IMR-90 (cell line): ENCODE results near the gene TMEM45A. TPM values are rescaled to one million over a fixed set of nuclear protein-coding genes. Genes with fewer than 3 reads are reported as not detected.

Experiments used
- ATAC-seq: fragments of 200-7000 bp; cut with Tn5 transposase; 2 replicates; pipeline ENCODE4 v1.9.1; 2020; ENCODE audit warnings: low read depth, mild to moderate bottlenecking, moderate library complexity
- BruUV-seq: library from RNA; stranded (reverse); fragments of 400-500 nt; replicated peaks from 2 replicates; lab custom pipeline; 2021; lab: Mats Ljungman, UMichigan
- CTCF ChIA-PET: fragments of 300-600 bp; formaldehyde crosslinking; extraction: SDS; loops from one replicate; lab custom pipeline; 2021; ENCODE audit warnings: antibody characterized with exemption; lab: Yijun Ruan, JAX
- POLR2A ChIA-PET: fragments of 300-600 bp; sonication (Branson Sonifier 250); formaldehyde crosslinking; loops from one replicate; lab custom pipeline; 2022; ENCODE audit warnings: antibody characterized with exemption; ENCODE audit not compliant: unreplicated experiment; lab: Charles Lee
- DNase-seq: peaks from one replicate; pipeline ENCODE4 v3.0.0; 2013
- H2AFZ ChIP-seq: replicated peaks from 2 replicates; pipeline ENCODE3; 2013; ENCODE audit warnings: low read length, mild to moderate bottlenecking; ENCODE audit not compliant: poor library complexity
- H2AK5ac ChIP-seq: 2 replicates; pipeline ENCODE4 v1.6.1; 2013; ENCODE audit warnings: low read depth, low read length, inconsistent platforms
- H2AK9ac ChIP-seq: replicated peaks from 2 replicates; pipeline ENCODE3; 2013; ENCODE audit warnings: mild to moderate bottlenecking, low read depth, low read length, moderate library complexity; ENCODE audit not compliant: poor library complexity
- H2BK120ac ChIP-seq: 2 replicates; pipeline ENCODE4 v1.6.1; 2013; ENCODE audit warnings: low read depth, low read length, inconsistent platforms
- H2BK15ac ChIP-seq: 3 replicates; pipeline ENCODE4 v1.6.1; 2013; ENCODE audit warnings: low read depth, low read length, inconsistent platforms
- H2BK20ac ChIP-seq: 2 replicates; pipeline ENCODE4 v1.6.1; 2013; ENCODE audit warnings: low read depth, mild to moderate bottlenecking, inconsistent platforms, low read length, moderate library complexity
- H2BK5ac ChIP-seq: 2 replicates; pipeline ENCODE4 v1.6.1; 2013; ENCODE audit warnings: mild to moderate bottlenecking, low read depth, low read length, inconsistent platforms; ENCODE audit not compliant: poor library complexity, severe bottlenecking
- H3K14ac ChIP-seq: replicated peaks from 2 replicates; pipeline ENCODE4 v1.6.1; 2013; ENCODE audit warnings: low read depth, low read length, inconsistent platforms
- H3K18ac ChIP-seq: 2 replicates; pipeline ENCODE4 v1.6.1; 2013; ENCODE audit warnings: low read depth, low read length, control low read depth
- H3K23ac ChIP-seq: 2 replicates; pipeline ENCODE4 v1.6.1; 2013; ENCODE audit warnings: low read depth, low read length, inconsistent platforms
- H3K27ac ChIP-seq: 2 replicates; pipeline ENCODE4 v1.5.1; 2013; ENCODE audit warnings: mild to moderate bottlenecking, control low read depth, low read length; ENCODE audit not compliant: insufficient read depth
- H3K27me3 ChIP-seq: 2 replicates; pipeline ENCODE4 v1.6.1; 2013; ENCODE audit warnings: low read length; ENCODE audit not compliant: control insufficient read depth, insufficient read depth
- H3K36me3 ChIP-seq: 2 replicates; pipeline ENCODE4 v1.6.1; 2013; ENCODE audit warnings: low read length, mixed read lengths; ENCODE audit not compliant: control insufficient read depth, insufficient read depth
- H3K4ac ChIP-seq: 2 replicates; pipeline ENCODE4 v1.6.1; 2013; ENCODE audit warnings: low read depth, low read length, inconsistent platforms
- H3K4me1 ChIP-seq: 2 replicates; pipeline ENCODE4 v1.6.1; 2013; ENCODE audit warnings: low read length, mixed read lengths; ENCODE audit not compliant: control insufficient read depth, insufficient read depth
- H3K4me2 ChIP-seq: 2 replicates; pipeline ENCODE4 v1.6.1; 2013; ENCODE audit warnings: low read depth, mild to moderate bottlenecking, control low read depth, low read length, moderate library complexity
- H3K4me3 ChIP-seq: 2 replicates; pipeline ENCODE4 v1.5.1; 2013; ENCODE audit warnings: low read depth, mild to moderate bottlenecking, control low read depth, low read length, moderate library complexity; ENCODE audit not compliant: insufficient read depth
- H3K56ac ChIP-seq: 2 replicates; pipeline ENCODE4 v1.6.1; 2013; ENCODE audit warnings: low read length, inconsistent platforms; ENCODE audit not compliant: insufficient read depth; ENCODE audit errors: extremely low read depth
- H3K79me1 ChIP-seq, 2 experiments: 2 replicates each; pipeline ENCODE4 v1.6.1; 2013; ENCODE audit warnings: low read length in 2 of 2, inconsistent platforms in 1 of 2, low read depth in 1 of 2
- H3K9ac ChIP-seq: 2 replicates; pipeline ENCODE4 v1.6.1; 2013; ENCODE audit warnings: low read depth, low read length, control low read depth
- H3K9me1 ChIP-seq: 2 replicates; pipeline ENCODE4 v1.6.1; 2013; ENCODE audit warnings: low read length, inconsistent platforms; ENCODE audit not compliant: insufficient read depth
- H3K9me3 ChIP-seq: 2 replicates; pipeline ENCODE4 v1.6.1; 2013; ENCODE audit warnings: low read length; ENCODE audit not compliant: control insufficient read depth, insufficient read depth
- H4K20me1 ChIP-seq: 2 replicates; pipeline ENCODE4 v1.6.1; 2013; ENCODE audit warnings: low read length, inconsistent platforms; ENCODE audit not compliant: insufficient read depth
- H4K5ac ChIP-seq: 2 replicates; pipeline ENCODE4 v1.6.1; 2013; ENCODE audit warnings: mild to moderate bottlenecking, low read depth, low read length, control low read depth
- H4K8ac ChIP-seq, 2 experiments: 2 replicates each; pipeline ENCODE4 v1.6.1; 2013; ENCODE audit warnings: low read depth in 2 of 2, low read length in 2 of 2, control low read depth in 1 of 2, inconsistent platforms in 1 of 2
- H4K91ac ChIP-seq: 2 replicates; pipeline ENCODE4 v1.6.1; 2013; ENCODE audit warnings: low read depth, low read length, inconsistent platforms; ENCODE audit not compliant: insufficient read depth
- BHLHE40 ChIP-seq: fragments of 150-350 bp; IDR thresholded peaks from 2 replicates; pipeline ENCODE4 v1.6.1; 2016; ENCODE audit warnings: mild to moderate bottlenecking, low read depth, low read length
- CHD1 ChIP-seq: IDR thresholded peaks from 2 replicates; pipeline ENCODE4 v1.6.1; 2012; ENCODE audit warnings: low read depth, low read length, improper control_type of control experiment
- FOS ChIP-seq: fragments of 150-350 bp; IDR thresholded peaks from 2 replicates; pipeline ENCODE4 v1.6.1; 2016; ENCODE audit warnings: low read depth, low read length
- MAFK ChIP-seq: IDR thresholded peaks from 2 replicates; pipeline ENCODE4 v1.6.1; 2012; ENCODE audit warnings: low read depth, low read length, improper control_type of control experiment
- MAZ ChIP-seq: IDR thresholded peaks from 2 replicates; pipeline ENCODE4 v1.6.1; 2012; ENCODE audit warnings: low read depth, mild to moderate bottlenecking, low read length, improper control_type of control experiment, moderate library complexity, borderline replicate concordance
- NFE2L2 ChIP-seq: fragments of 150-350 bp; IDR thresholded peaks from 2 replicates; pipeline ENCODE4 v1.6.1; 2016; ENCODE audit warnings: low read depth, mild to moderate bottlenecking, low read length
- POLR2A ChIP-seq: IDR thresholded peaks from 2 replicates; pipeline ENCODE4 v1.6.1; 2012; ENCODE audit warnings: mild to moderate bottlenecking, low read depth, low read length
- RFX5 ChIP-seq: IDR thresholded peaks from 2 replicates; pipeline ENCODE4 v1.8.0; 2012; ENCODE audit warnings: low read depth, mild to moderate bottlenecking, low read length, moderate library complexity
- SMC3 ChIP-seq: fragments of 150-350 bp; IDR thresholded peaks from 2 replicates; pipeline ENCODE4 v1.6.1; 2016; ENCODE audit warnings: low read depth, mild to moderate bottlenecking, antibody characterized with exemption, low read length, moderate library complexity
- WGBS, 2 experiments: methylation state at CpG; one replicate each; pipeline versions ENCODE4 v1.1.5 to v1.1.7; 2013; ENCODE audit warnings: missing lambda C conversion rate in 2 of 2; ENCODE audit not compliant: insufficient read length in 1 of 2; ENCODE audit errors: extremely low coverage in 2 of 2; 5-methylcytosine and 5-hydroxymethylcytosine counted together
- dilution Hi-C: fragments of 300-500 bp; cut with HindIII; formaldehyde crosslinking; loops from one replicate; pipeline ENCODE4 v1.14.3; 2018; ENCODE audit warnings: low sequenced_read_pairs; ENCODE audit not compliant: unreplicated experiment
- in situ Hi-C: fragments of 300-500 bp; cut with MboI; formaldehyde crosslinking; loops from 3 replicates; pipeline ENCODE4 v1.14.3; 2019; ENCODE audit warnings: low sequenced_read_pairs, inconsistent platforms, mixed read lengths
- intact Hi-C: fragments of 100-400 bp; cut with micrococcal nuclease; formaldehyde crosslinking; loops from 2 replicates; pipeline ENCODE4 v1.10.0; 2022
- polyA plus RNA-seq, 3 experiments: library from polyadenylated mRNA; depleted of rRNA; stranded (reverse); fragments of >200 nt; gene quantifications; 2 replicates each; pipeline ENCODE4 v1.2.3, GENCODE V29; 2012; ENCODE audit warnings: low replicate concordance in 1 of 3
- total RNA-seq: library from RNA; depleted of rRNA; stranded (reverse); fragments of >200 nt; gene quantifications from 2 replicates; pipeline ENCODE4 v1.2.3, GENCODE V29; 2012
- TF ChIP-seq, protein P1 (sequence below): fragments of 150-350 bp; IDR thresholded peaks from 2 replicates; pipeline ENCODE4 v1.6.1; 2017; ENCODE audit warnings: mild to moderate bottlenecking, antibody characterized with exemption, low read length, low read depth
- TF ChIP-seq, protein P2 (sequence below): fragments of 150-350 bp; IDR thresholded peaks from 2 replicates; pipeline ENCODE4 v1.6.1; 2016; ENCODE audit warnings: low read depth, mild to moderate bottlenecking, low read length, moderate library complexity, borderline replicate concordance
- TF ChIP-seq, protein P3 (sequence below): conservative IDR thresholded peaks from 2 replicates; pipeline ENCODE4 v1.5.1; 2012; ENCODE audit warnings: mild to moderate bottlenecking, low read depth, low read length, improper control_type of control experiment

Gene TMEM45A
- total and polyA plus RNA-seq, 2 of the 4 experiments (the other 2 are of a cell fraction): 13.6 to 21.7 TPM

GRCh38 chr3:100545371-100545770, 53.0 kb downstream of the TMEM45A start:
- H2BK120ac ChIP-seq: no peak overlapping the region
- no peak overlapping the region for H2BK5ac ChIP-seq
- POLR2A ChIA-PET: no interaction called here
- H3K56ac ChIP-seq: no peak overlapping the region
- 100% methylated on average over 1 of the region's 2 CpGs; no CpG with 5 or more reads in 1 of the 2 experiments for WGBS, 2 experiments
- BruUV-seq: no TSS peak
- CTCF ChIA-PET: interaction anchor here (1.2 kb wide), 1 partner anchor 57 kb away, joined by 3 read pairs; no protein-coding TSS in a partner anchor
- H3K27me3 ChIP-seq: no peaks in the 10 kb centered on the region
- H4K5ac ChIP-seq: no peak overlapping the region
- H3K23ac ChIP-seq: no peak overlapping the region
- H3K18ac ChIP-seq: no peak overlapping the region
- H2AFZ ChIP-seq: no peak overlapping the region
- no peak overlapping the region for H3K4me3 ChIP-seq
- in situ Hi-C loops: no loop called here
- peaks cover 0 to 3% of the 10 kb centered on the region in 2 experiments; a peak in 2 of 4 replicates for H3K79me1 ChIP-seq
- H3K14ac ChIP-seq: no peak overlapping the region
- no peak overlapping the region for H4K91ac ChIP-seq
- DNase-seq (no peak), ATAC-seq (no peak)
- H3K9ac ChIP-seq: no peak overlapping the region
- intact Hi-C loops: no loop called here
- TF ChIP-seq MAFK (no peak), SMC3 (no peak), NFE2L2 (no peak), CHD1 (no peak), FOS (no peak), MAZ (no peak), POLR2A (no peak), RFX5 (no peak), BHLHE40 (no peak)
- TF ChIP-seq, protein P1, sequence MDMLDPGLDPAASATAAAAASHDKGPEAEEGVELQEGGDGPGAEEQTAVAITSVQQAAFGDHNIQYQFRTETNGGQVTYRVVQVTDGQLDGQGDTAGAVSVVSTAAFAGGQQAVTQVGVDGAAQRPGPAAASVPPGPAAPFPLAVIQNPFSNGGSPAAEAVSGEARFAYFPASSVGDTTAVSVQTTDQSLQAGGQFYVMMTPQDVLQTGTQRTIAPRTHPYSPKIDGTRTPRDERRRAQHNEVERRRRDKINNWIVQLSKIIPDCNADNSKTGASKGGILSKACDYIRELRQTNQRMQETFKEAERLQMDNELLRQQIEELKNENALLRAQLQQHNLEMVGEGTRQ: no peak
- TF ChIP-seq, protein P2, sequence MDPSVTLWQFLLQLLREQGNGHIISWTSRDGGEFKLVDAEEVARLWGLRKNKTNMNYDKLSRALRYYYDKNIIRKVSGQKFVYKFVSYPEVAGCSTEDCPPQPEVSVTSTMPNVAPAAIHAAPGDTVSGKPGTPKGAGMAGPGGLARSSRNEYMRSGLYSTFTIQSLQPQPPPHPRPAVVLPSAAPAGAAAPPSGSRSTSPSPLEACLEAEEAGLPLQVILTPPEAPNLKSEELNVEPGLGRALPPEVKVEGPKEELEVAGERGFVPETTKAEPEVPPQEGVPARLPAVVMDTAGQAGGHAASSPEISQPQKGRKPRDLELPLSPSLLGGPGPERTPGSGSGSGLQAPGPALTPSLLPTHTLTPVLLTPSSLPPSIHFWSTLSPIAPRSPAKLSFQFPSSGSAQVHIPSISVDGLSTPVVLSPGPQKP: no peak
- TF ChIP-seq, protein P3, sequence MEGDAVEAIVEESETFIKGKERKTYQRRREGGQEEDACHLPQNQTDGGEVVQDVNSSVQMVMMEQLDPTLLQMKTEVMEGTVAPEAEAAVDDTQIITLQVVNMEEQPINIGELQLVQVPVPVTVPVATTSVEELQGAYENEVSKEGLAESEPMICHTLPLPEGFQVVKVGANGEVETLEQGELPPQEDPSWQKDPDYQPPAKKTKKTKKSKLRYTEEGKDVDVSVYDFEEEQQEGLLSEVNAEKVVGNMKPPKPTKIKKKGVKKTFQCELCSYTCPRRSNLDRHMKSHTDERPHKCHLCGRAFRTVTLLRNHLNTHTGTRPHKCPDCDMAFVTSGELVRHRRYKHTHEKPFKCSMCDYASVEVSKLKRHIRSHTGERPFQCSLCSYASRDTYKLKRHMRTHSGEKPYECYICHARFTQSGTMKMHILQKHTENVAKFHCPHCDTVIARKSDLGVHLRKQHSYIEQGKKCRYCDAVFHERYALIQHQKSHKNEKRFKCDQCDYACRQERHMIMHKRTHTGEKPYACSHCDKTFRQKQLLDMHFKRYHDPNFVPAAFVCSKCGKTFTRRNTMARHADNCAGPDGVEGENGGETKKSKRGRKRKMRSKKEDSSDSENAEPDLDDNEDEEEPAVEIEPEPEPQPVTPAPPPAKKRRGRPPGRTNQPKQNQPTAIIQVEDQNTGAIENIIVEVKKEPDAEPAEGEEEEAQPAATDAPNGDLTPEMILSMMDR: no peak
- no peak overlapping the region for H2AK5ac ChIP-seq
- peaks cover 3% of the 10 kb centered on the region; the same call in 1 of the 2 replicates for H3K9me1 ChIP-seq
- H3K4me2 ChIP-seq: no peak overlapping the region
- H3K36me3 ChIP-seq: no peaks in the 10 kb centered on the region
- no peak overlapping the region for H4K8ac ChIP-seq
- H3K4ac ChIP-seq: no peak overlapping the region
- no peaks in the 10 kb centered on the region for H4K20me1 ChIP-seq
- H2AK9ac ChIP-seq: no peak overlapping the region
- no peak overlapping the region for H2BK20ac ChIP-seq
- H3K9me3 ChIP-seq: no peaks in the 10 kb centered on the region
- H3K27ac ChIP-seq: no peak overlapping the region
- dilution Hi-C loops: no loop called here
- no peaks in the 10 kb centered on the region for H3K4me1 ChIP-seq
- no peak overlapping the region for H2BK15ac ChIP-seq
